GM12891 (cell line): ENCODE data around the gene ANG.

Experiments
- PAX5 ChIP-seq: IDR thresholded peaks from 2 replicates; pipeline ENCODE4 v1.6.1; 2011; ENCODE audit warnings: low read length, moderate library complexity, mild to moderate bottlenecking; ENCODE audit not compliant: insufficient read depth, severe bottlenecking
- POLR2A ChIP-seq: IDR thresholded peaks from 2 replicates; pipeline ENCODE4 v1.6.1; 2011; ENCODE audit warnings: low read depth, low read length, control low read depth
- POLR2AphosphoS5 ChIP-seq: IDR thresholded peaks from 2 replicates; pipeline ENCODE4 v1.6.1; 2011; ENCODE audit warnings: low read depth, low read length, control low read depth
- POU2F2 ChIP-seq: IDR thresholded peaks from 2 replicates; pipeline ENCODE4 v1.6.1; 2011; ENCODE audit warnings: low read depth, mild to moderate bottlenecking, control low read depth, low read length, moderate library complexity
- SPI1 ChIP-seq: IDR thresholded peaks from 2 replicates; pipeline ENCODE4 v1.6.1; 2011; ENCODE audit warnings: low read depth, low read length, control low read depth
- TAF1 ChIP-seq: IDR thresholded peaks from 2 replicates; pipeline ENCODE4 v1.6.1; 2011; ENCODE audit warnings: low read depth, low read length, control low read depth

- TF ChIP-seq POLR2A: no peak
- no peak for TF ChIP-seq POLR2AphosphoS5
- no peak for TF ChIP-seq SPI1
- no peak for TF ChIP-seq TAF1
- TF ChIP-seq PAX5: no peak
- no peak for TF ChIP-seq POU2F2
These were observed 43.9 kb downstream of the ANG start for GRCh38 chr14:20732477-20732876.
